Measurements from ENCODE around the gene ZNRF3.
A peak's percentile ranks its signal among the peaks of the same experiment; 100 is the strongest.

The ZNRF3 gene

GRCh38 chr22:29040385-29041275 lies 157.3 kb downstream of the ZNRF3 start:
- DNase-seq (ENCODE audit: low read depth), result peak; percentile 36
- peak; percentile 94 for TF ChIP-seq CTCF (IDR thresholded peaks at IDR 0.05; ENCODE audit: low read depth, low read length, missing control alignments)
- no peak overlapping the region for H3K4me3 ChIP-seq (ENCODE audit: low read depth, low read length)

GRCh38 chr22:29041408-29041807 lies 158.0 kb downstream of the ZNRF3 start:
- H3K4me3 ChIP-seq (ENCODE audit: low read depth, low read length), result no peak overlapping the region
- no peak for DNase-seq (ENCODE audit: low read depth)
- TF ChIP-seq CTCF (IDR thresholded peaks at IDR 0.05; ENCODE audit: low read depth, low read length, missing control alignments), result no peak

- no peak for DNase-seq (ENCODE audit: low read depth)
- no peak overlapping the region for H3K4me3 ChIP-seq (ENCODE audit: low read depth, low read length)
- no peak for TF ChIP-seq CTCF (IDR thresholded peaks at IDR 0.05; ENCODE audit: low read depth, low read length, missing control alignments)
Measured at GRCh38 chr22:29043906-29044575, 160.7 kb downstream of the ZNRF3 start.

GRCh38 chr22:29044657-29045176 lies 161.3 kb downstream of the ZNRF3 start:
- no peak for DNase-seq (ENCODE audit: low read depth)
- no peak for TF ChIP-seq CTCF (IDR thresholded peaks at IDR 0.05; ENCODE audit: low read depth, low read length, missing control alignments)
- no peak overlapping the region for H3K4me3 ChIP-seq (ENCODE audit: low read depth, low read length)

GRCh38 chr22:29048822-29049654 lies 165.7 kb downstream of the ZNRF3 start:
- no peak for DNase-seq (ENCODE audit: low read depth)
- no peak overlapping the region for H3K4me3 ChIP-seq (ENCODE audit: low read depth, low read length)

More at GRCh38 chr22:29048822-29049654, 165.7 kb downstream of the ZNRF3 start:
- TF ChIP-seq CTCF (IDR thresholded peaks at IDR 0.05; ENCODE audit: low read depth, low read length, missing control alignments), result no peak

Measured in GM12864 (cell line).